GM12878 (cell line): Measurements from ENCODE around the gene ASIC2. TPM values are rescaled to one million over a fixed set of nuclear protein-coding genes. Genes with fewer than 3 reads are reported as not detected.

ENCODE experiments used
- ATAC-seq: fragments of 200-7000 bp; cut with Tn5 transposase; 3 replicates; pipeline ENCODE4 v1.9.1; 2020; ENCODE audit warnings: mild to moderate bottlenecking, moderate library complexity
- BruUV-seq: library from RNA; stranded (reverse); fragments of 400-500 nt; replicated peaks from 2 replicates; lab custom pipeline; 2021; lab: Mats Ljungman, UMichigan
- CTCF ChIA-PET: fragments of 300-600 bp; sonication (Branson Sonifier 250); formaldehyde crosslinking; extraction: SDS; loops from one replicate; lab custom pipeline; 2021; ENCODE audit warnings: inconsistent platforms; lab: Yijun Ruan, JAX
- POLR2A ChIA-PET: fragments of 350-600 bp; formaldehyde crosslinking; extraction: SDS; loops from one replicate; lab custom pipeline; 2021; ENCODE audit warnings: inconsistent platforms; lab: Charles Lee
- RAD21 ChIA-PET: fragments of 300-600 bp; sonication (Branson Sonifier 250); formaldehyde crosslinking; loops from one replicate; lab custom pipeline; 2023; ENCODE audit warnings: antibody characterized with exemption; ENCODE audit not compliant: unreplicated experiment; lab: Charles Lee
- SMC1A ChIA-PET: fragments of 300-600 bp; sonication (Branson Sonifier 250); formaldehyde crosslinking; loops from one replicate; lab custom pipeline; 2023; ENCODE audit not compliant: unreplicated experiment, uncharacterized antibody; lab: Charles Lee
- DNase-seq: peaks from one replicate; pipeline ENCODE4 v3.0.0-alpha.2; 2011; ENCODE audit warnings: low read depth, low spot score
- FAIRE-seq: peaks from 3 replicates; lab custom pipeline; 2011; peaks lifted over from hg19 to GRCh38; lab: Jason Lieb, UNC
- H2AFZ ChIP-seq: 2 replicates; pipeline ENCODE4 v1.6.0; 2011; ENCODE audit warnings: low read depth, low read length, control low read depth; ENCODE audit not compliant: control insufficient read depth
- H3K27ac ChIP-seq: 2 replicates; pipeline ENCODE4 v1.5.1; 2011; ENCODE audit warnings: control low read depth; ENCODE audit not compliant: control insufficient read depth, insufficient read depth
- H3K27me3 ChIP-seq, 2 experiments: replicated peaks in 1 of 2; 2 replicates each; pipeline versions ENCODE4 v1.6.0 to v1.6.1; 2011; ENCODE audit warnings: low read length in 1 of 2; ENCODE audit not compliant: control insufficient read depth in 2 of 2, insufficient read depth in 2 of 2
- H3K36me3 ChIP-seq, 2 experiments: 2 replicates each; pipeline ENCODE4 v1.5.1; 2011; ENCODE audit warnings: low read length in 1 of 2; ENCODE audit not compliant: control insufficient read depth in 2 of 2, insufficient read depth in 2 of 2
- H3K4me1 ChIP-seq: 2 replicates; pipeline ENCODE4 v1.6.1; 2011; ENCODE audit warnings: mild to moderate bottlenecking, low read length, moderate library complexity, mixed read lengths; ENCODE audit not compliant: control insufficient read depth, insufficient read depth
- H3K4me2 ChIP-seq: 2 replicates; pipeline ENCODE4 v1.6.0; 2011; ENCODE audit warnings: control low read depth; ENCODE audit not compliant: control insufficient read depth, insufficient read depth
- H3K4me3 ChIP-seq: fragments of 200-600 bp; sonication (generic); 2 replicates; pipeline ENCODE4 v1.5.1; 2016
- H3K79me2 ChIP-seq: 2 replicates; pipeline ENCODE4 v1.6.0; 2011; ENCODE audit warnings: low read length; ENCODE audit not compliant: control insufficient read depth, insufficient read depth
- H3K9ac ChIP-seq: 2 replicates; pipeline ENCODE4 v1.8.0; 2011; ENCODE audit warnings: low read length, control low read depth, mixed read lengths; ENCODE audit not compliant: control insufficient read depth, insufficient read depth
- H3K9me3 ChIP-seq: replicated peaks from 3 replicates; pipeline ENCODE4 v1.5.1; 2011; ENCODE audit warnings: mild to moderate bottlenecking, low read length; ENCODE audit not compliant: control insufficient read depth, insufficient read depth
- H4K20me1 ChIP-seq: 2 replicates; pipeline ENCODE4 v1.6.0; 2011; ENCODE audit not compliant: control insufficient read depth, insufficient read depth
- ATF7 ChIP-seq: fragments of 450-650 bp; IDR thresholded peaks from 2 replicates; pipeline ENCODE4 v1.6.1; 2016; ENCODE audit warnings: low read depth, mild to moderate bottlenecking
- CBFB ChIP-seq: IDR thresholded peaks from 2 replicates; pipeline ENCODE4 v1.6.1; 2016; ENCODE audit warnings: antibody characterized with exemption, low read depth
- CHD2 ChIP-seq: IDR thresholded peaks from 2 replicates; pipeline ENCODE4 v1.6.1; 2011; ENCODE audit warnings: low read depth, low read length, improper control_type of control experiment, borderline replicate concordance
- EGR1 ChIP-seq, 2 experiments: IDR thresholded peaks; 1 replicate in 1 of 2; 2 replicates in 1 of 2; pipeline ENCODE4 v1.6.1; 2011 to 2012; ENCODE audit warnings: low read depth in 2 of 2, low read length in 2 of 2, borderline replicate concordance in 1 of 2, mild to moderate bottlenecking in 1 of 2, moderate library complexity in 1 of 2
- MTA2 ChIP-seq: fragments of 450-650 bp; IDR thresholded peaks from 2 replicates; pipeline ENCODE4 v1.6.1; 2016; ENCODE audit warnings: low read depth, mild to moderate bottlenecking, moderate library complexity
- RBBP5 ChIP-seq: fragments of 200-600 bp; sonication (generic); conservative IDR thresholded peaks from 2 replicates; pipeline ENCODE4 v1.6.1; 2016
- SMAD5 ChIP-seq: IDR thresholded peaks from 2 replicates; pipeline ENCODE4 v1.6.1; 2016; ENCODE audit warnings: antibody characterized with exemption, low read depth
- SREBF2 ChIP-seq: IDR thresholded peaks from 2 replicates; pipeline ENCODE4 v1.6.1; 2012; ENCODE audit warnings: mild to moderate bottlenecking, low read length
- TCF3 ChIP-seq: IDR thresholded peaks from 2 replicates; pipeline ENCODE4 v1.6.1; 2012; ENCODE audit warnings: low read depth, mild to moderate bottlenecking, low read length, borderline replicate concordance; ENCODE audit not compliant: insufficient read depth
- ZNF384 ChIP-seq: IDR thresholded peaks from 2 replicates; pipeline ENCODE4 v1.6.1; 2012; ENCODE audit warnings: low read depth, mild to moderate bottlenecking, low read length, improper control_type of control experiment, borderline replicate concordance
- WGBS: methylation state at CpG from one replicate; pipeline ENCODE4 v1.1.6; 2016; ENCODE audit warnings: low lambda C conversion rate; ENCODE audit not compliant: insufficient replicate concordance, insufficient coverage; ENCODE audit errors: missing lambda C conversion rate; 5-methylcytosine and 5-hydroxymethylcytosine counted together
- in situ Hi-C: fragments of 300-500 bp; cut with MboI; formaldehyde crosslinking; loops from 9 replicates; pipeline ENCODE4 v1.14.3; 2018; ENCODE audit warnings: mixed read lengths
- intact Hi-C: fragments of 100-400 bp; cut with micrococcal nuclease; formaldehyde crosslinking; loops from one replicate; pipeline ENCODE4 v1.14.2; 2022; ENCODE audit not compliant: unreplicated experiment
- polyA plus RNA-seq, 11 experiments: library from polyadenylated mRNA; depleted of rRNA in 4 of 11; unstranded in 6 of 11; stranded (reverse) in 5 of 11; fragments of >200 nt; fragmentation: Nextera tagmentation in 4 of 11; fragmentation: Illumina TruSeq in 1 of 11; extraction: Ambion mirVana in 4 of 11; extraction: Trizol in 1 of 11; gene quantifications; 1 replicate in 1 of 11; 2 replicates in 10 of 11; pipeline versions ENCODE4 v1.2.1 to v1.2.3, GENCODE V29; 2011 to 2016; ENCODE audit warnings: inconsistent platforms in 2 of 11, missing spikeins in 2 of 11, low read depth in 1 of 11
- total RNA-seq, 4 experiments: library from RNA; depleted of rRNA in 3 of 4; stranded (reverse); fragments of >200 nt in 3 of 4; fragmentation: Illumina TruSeq in 1 of 4; extraction: Trizol in 1 of 4; gene quantifications; 2 replicates each; pipeline versions ENCODE4 v1.2.1 to v1.2.3, GENCODE V29; 2013 to 2021
- TF ChIP-seq, protein P1 (sequence below): fragments of 450-650 bp; IDR thresholded peaks from 2 replicates; pipeline ENCODE4 v1.6.1; 2017; ENCODE audit warnings: borderline replicate concordance

The ASIC2 gene
- total and polyA plus RNA-seq, 10 of the 15 experiments (the other 5 are each of a cell fraction or from before 2014, with no cell fraction given): not detected

DNA sequence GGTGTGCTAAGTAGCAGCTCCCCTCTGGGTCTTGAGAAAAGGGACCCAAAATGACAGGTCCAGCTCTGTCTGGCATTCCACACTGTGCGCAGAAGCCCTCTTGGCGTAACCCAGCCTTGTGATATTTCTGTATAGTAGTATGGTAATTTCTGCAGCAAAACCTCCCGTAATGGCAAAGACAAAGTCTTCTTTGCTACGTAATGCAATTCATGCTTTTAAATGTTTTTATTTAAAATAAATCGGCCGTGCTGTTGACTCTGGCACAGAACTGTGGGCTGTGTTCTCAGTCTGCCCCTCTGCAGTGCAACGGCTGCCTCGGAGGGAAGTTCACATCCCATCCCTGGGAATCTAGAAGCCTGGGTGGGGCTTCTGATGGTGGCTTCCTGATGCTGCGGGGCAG is 75.2 kb downstream of the ASIC2 start:
- in situ Hi-C loops (no loop called here), intact Hi-C loops (no loop called here)
- H3K9ac ChIP-seq: no peak overlapping the region
- SMC1A ChIA-PET: no interaction called here
- no peaks in the 10 kb centered on the region for H3K36me3 ChIP-seq
- 28% methylated on average over 9 of the region's 9 CpGs for WGBS
- POLR2A ChIA-PET: interaction anchor here (0.7 kb wide), 1 partner anchor 8 kb away, joined by 3 read pairs; no protein-coding TSS in a partner anchor
- no peak overlapping the region for H2AFZ ChIP-seq
- no peaks in the 10 kb centered on the region for H3K79me2 ChIP-seq
- no peaks in the 10 kb centered on the region for H4K20me1 ChIP-seq
- DNase-seq: no peak
- no peak overlapping the region for H3K4me3 ChIP-seq
- H3K9me3 ChIP-seq: no peaks in the 10 kb centered on the region
- H3K27me3 ChIP-seq: no peaks in the 10 kb centered on the region; a peak in 3 of 4 replicates
- H3K4me1 ChIP-seq: no peaks in the 10 kb centered on the region
- no TSS peak for BruUV-seq
- H3K27ac ChIP-seq: no peak overlapping the region
- CTCF ChIA-PET: no interaction called here
- no peak overlapping the region for H3K4me2 ChIP-seq
- RAD21 ChIA-PET: no interaction called here
- no peak for FAIRE-seq
- ATAC-seq: no peak
- TF ChIP-seq SREBF2 (no peak), SMAD5 (no peak), CHD2 (no peak), ATF7 (no peak), EGR1 (IDR thresholded peaks at IDR 0.05; ENCODE audit: borderline replicate concordance in 1 of 2, low read depth in 2 of 2, low read length in 2 of 2) (no peak), ZNF384 (no peak), TCF3 (no peak), CBFB (no peak), MTA2 (no peak), RBBP5 (no peak)
- TF ChIP-seq, protein P1, sequence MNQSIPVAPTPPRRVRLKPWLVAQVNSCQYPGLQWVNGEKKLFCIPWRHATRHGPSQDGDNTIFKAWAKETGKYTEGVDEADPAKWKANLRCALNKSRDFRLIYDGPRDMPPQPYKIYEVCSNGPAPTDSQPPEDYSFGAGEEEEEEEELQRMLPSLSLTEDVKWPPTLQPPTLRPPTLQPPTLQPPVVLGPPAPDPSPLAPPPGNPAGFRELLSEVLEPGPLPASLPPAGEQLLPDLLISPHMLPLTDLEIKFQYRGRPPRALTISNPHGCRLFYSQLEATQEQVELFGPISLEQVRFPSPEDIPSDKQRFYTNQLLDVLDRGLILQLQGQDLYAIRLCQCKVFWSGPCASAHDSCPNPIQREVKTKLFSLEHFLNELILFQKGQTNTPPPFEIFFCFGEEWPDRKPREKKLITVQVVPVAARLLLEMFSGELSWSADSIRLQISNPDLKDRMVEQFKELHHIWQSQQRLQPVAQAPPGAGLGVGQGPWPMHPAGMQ: no peak
